Ectodermal cell (in vitro differentiated cells): Measurements from ENCODE around the gene CDYL.
A peak's percentile ranks its signal among the peaks of the same experiment; 100 is the strongest.

ENCODE experiments used
- H3K27ac ChIP-seq: 2 replicates; pipeline ENCODE4 v1.7.0; 2013; ENCODE audit warnings: mild to moderate bottlenecking, low read depth, low read length; ENCODE audit not compliant: insufficient read depth, poor library complexity, severe bottlenecking
- H3K27me3 ChIP-seq: 2 replicates; pipeline ENCODE4 v1.7.0; 2013; ENCODE audit warnings: mild to moderate bottlenecking, low read length; ENCODE audit not compliant: insufficient read depth, control insufficient read depth, poor library complexity, severe bottlenecking
- H3K36me3 ChIP-seq: one replicate; pipeline ENCODE4 v1.7.0; 2013; ENCODE audit warnings: low read length; ENCODE audit not compliant: control insufficient read depth, insufficient read depth
- H3K4me1 ChIP-seq: one replicate; pipeline ENCODE4 v1.7.0; 2013; ENCODE audit warnings: low read length; ENCODE audit not compliant: control insufficient read depth, insufficient read depth
- H3K4me3 ChIP-seq: 2 replicates; pipeline ENCODE4 v1.7.0; 2013; ENCODE audit warnings: low read depth, low read length, control low read depth; ENCODE audit not compliant: insufficient read depth
- H3K9me3 ChIP-seq: 2 replicates; pipeline ENCODE4 v1.7.0; 2013; ENCODE audit warnings: mild to moderate bottlenecking, low read length, moderate library complexity; ENCODE audit not compliant: control insufficient read depth
- WGBS, 2 experiments: methylation state at CpG; one replicate each; pipeline ENCODE4 v1.1.7; 2013; ENCODE audit warnings: missing lambda C conversion rate in 2 of 2; 5-methylcytosine and 5-hydroxymethylcytosine counted together

CDYL gene

GRCh38 chr6:4969609-4970285 is 193.5 kb downstream of the CDYL start:
- 93 to 96% methylated on average over 8 of the region's 8 CpGs for WGBS, 2 experiments
- H3K4me3 ChIP-seq: no peak overlapping the region
- no peaks in the 10 kb centered on the region for H3K27me3 ChIP-seq
- peaks cover 23% of the 10 kb centered on the region for H3K4me1 ChIP-seq
- H3K9me3 ChIP-seq: no peaks in the 10 kb centered on the region
- H3K36me3 ChIP-seq: no peaks in the 10 kb centered on the region
- no peak overlapping the region for H3K27ac ChIP-seq

DNA sequence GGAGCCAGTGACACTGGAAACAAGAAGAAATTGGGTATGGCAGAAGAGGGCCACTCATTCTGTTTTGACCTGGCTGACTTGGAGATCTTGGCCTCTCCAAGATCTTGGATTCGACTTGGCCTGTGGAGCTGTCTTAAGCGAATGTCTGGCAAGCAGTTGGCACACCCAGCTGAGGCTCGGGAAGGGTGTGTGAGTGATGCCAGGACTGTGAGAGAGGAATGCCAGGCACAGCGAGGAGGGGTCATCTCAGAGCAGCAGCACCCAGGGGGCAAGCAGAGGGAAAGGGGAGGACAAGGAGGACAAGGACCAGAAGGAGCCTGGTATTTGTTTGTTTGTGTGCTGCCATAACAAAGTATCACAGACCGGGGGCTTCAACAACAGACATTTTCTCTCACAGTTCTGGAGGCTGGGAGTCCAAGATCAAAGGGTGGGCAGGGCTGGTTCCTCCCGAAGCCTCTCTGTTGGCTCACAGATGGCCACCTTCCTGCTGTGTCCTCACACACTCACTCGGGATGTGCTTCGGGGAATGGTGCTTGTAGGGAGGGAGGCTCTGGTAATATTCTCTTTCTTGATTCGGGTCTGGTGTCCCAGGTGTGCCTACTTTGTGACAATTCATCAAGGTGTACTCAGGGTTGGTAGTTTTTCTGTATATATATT is 194.7 kb downstream of the CDYL start:
- no peaks in the 10 kb centered on the region for H3K9me3 ChIP-seq
- H3K4me3 ChIP-seq: no peak overlapping the region
- no peak overlapping the region for H3K27ac ChIP-seq
- H3K4me1 ChIP-seq: peaks cover 28% of the 10 kb centered on the region
- H3K36me3 ChIP-seq: no peaks in the 10 kb centered on the region
- H3K27me3 ChIP-seq: no peaks in the 10 kb centered on the region
- WGBS, 2 experiments: 69 to 73% methylated on average over 6 to 9 of the region's 9 CpGs

DNA sequence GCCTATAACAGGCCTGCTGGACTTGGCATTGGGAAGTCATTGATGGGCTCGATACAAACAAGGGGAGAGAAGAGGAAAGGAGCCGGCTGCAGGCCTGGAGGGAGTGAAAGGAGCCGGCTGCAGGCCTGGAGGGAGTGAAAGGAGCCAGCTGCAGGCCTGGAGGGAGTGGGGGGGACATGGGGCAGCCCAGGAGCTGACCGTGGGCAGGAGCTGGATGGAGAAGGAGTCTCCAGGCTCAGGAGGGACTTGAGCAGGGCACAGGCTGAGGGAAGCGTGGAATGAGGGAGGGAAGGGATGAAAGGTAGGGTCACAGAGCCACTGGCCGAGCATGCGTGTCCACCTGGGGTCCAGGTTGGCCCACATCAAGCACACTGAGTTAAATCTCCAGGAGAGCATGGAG is 195.6 kb downstream of the CDYL start:
- H3K36me3 ChIP-seq: no peaks in the 10 kb centered on the region
- 73 to 80% methylated on average over 7 of the region's 7 CpGs for WGBS, 2 experiments
- no peaks in the 10 kb centered on the region for H3K27me3 ChIP-seq
- H3K4me1 ChIP-seq: peaks cover 28% of the 10 kb centered on the region
- H3K9me3 ChIP-seq: no peaks in the 10 kb centered on the region
- H3K27ac ChIP-seq: no peak overlapping the region
- H3K4me3 ChIP-seq: no peak overlapping the region

DNA sequence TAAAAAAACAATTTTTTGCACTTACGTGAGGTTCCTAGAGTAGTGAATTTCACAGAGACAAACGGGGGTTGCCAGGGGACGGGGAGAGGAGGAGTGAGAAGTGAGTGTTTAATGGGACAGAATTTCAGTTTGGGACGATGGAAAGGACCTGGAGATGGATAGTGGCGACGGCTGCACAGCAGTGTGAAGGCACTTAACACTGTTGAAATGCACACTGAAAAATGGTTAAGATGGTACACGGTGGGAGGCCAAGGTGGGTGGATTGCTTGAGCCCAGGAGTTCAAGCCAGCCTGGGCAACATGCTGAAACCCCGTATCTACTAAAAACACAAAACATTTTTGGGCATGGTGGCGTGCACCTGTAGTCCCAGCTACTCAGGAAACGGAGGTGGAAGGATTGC is 196.2 kb downstream of the CDYL start:
- 93 to 95% methylated on average over 10 of the region's 10 CpGs for WGBS, 2 experiments
- H3K36me3 ChIP-seq: no peaks in the 10 kb centered on the region
- H3K9me3 ChIP-seq: no peaks in the 10 kb centered on the region
- H3K27me3 ChIP-seq: no peaks in the 10 kb centered on the region
- no peak overlapping the region for H3K27ac ChIP-seq
- H3K4me3 ChIP-seq: no peak overlapping the region
- H3K4me1 ChIP-seq: peaks cover 28% of the 10 kb centered on the region

GRCh38 chr6:4973415-4973814 is 197.2 kb downstream of the CDYL start:
- H3K27me3 ChIP-seq: no peaks in the 10 kb centered on the region
- H3K4me1 ChIP-seq: peaks cover 28% of the 10 kb centered on the region
- H3K9me3 ChIP-seq: no peaks in the 10 kb centered on the region
- H3K36me3 ChIP-seq: no peaks in the 10 kb centered on the region
- H3K27ac ChIP-seq: no peak overlapping the region
- H3K4me3 ChIP-seq: no peak overlapping the region
- 93 to 94% methylated on average over 12 to 13 of the region's 13 CpGs for WGBS, 2 experiments

DNA sequence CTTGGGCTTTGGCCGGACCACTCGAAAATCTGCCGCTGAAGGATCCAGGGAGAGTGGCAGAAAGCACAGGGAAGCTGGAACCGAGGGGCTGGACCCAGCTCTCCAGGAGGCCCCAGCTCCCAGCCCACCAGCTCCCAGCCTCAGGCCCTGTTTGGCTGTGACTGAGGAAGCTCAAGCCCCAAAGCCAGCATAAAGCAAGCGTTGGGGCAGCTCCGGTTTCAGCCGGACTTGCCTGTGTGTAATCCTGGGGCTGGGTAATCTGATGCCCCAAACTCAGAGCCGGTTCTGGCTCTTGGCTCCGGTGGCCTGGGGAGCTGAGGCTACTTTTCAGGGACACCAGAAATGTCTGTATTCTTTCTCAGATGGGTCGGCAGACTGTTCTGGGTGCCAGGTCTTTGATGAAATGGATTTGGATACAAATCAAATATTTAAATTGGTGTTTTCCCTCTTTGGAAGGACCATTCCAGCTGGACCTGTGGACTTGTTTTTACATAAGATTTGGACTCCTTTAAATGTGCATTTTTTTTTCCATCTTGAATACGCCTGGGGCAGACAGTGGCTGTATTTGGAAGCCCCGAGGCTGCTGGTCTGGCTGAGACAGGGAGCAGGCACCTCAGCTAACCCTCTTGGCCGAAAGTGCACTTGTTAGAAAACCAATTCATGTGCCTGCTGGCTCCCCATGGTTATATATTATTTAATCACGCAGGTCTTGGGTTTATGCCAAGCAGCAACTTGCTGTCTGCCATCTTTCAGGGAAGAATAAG is 198.0 kb downstream of the CDYL start:
- Histone ChIP-seq H3K27ac (peak overlapping the region; percentile 40), H3K27me3 (no peaks in the 10 kb centered on the region), H3K4me3 (no peak overlapping the region), H3K36me3 (no peaks in the 10 kb centered on the region), H3K9me3 (no peaks in the 10 kb centered on the region), H3K4me1 (peaks cover 28% of the 10 kb centered on the region)
- WGBS, 2 experiments: 44 to 45% methylated on average over 14 of the region's 14 CpGs

DNA sequence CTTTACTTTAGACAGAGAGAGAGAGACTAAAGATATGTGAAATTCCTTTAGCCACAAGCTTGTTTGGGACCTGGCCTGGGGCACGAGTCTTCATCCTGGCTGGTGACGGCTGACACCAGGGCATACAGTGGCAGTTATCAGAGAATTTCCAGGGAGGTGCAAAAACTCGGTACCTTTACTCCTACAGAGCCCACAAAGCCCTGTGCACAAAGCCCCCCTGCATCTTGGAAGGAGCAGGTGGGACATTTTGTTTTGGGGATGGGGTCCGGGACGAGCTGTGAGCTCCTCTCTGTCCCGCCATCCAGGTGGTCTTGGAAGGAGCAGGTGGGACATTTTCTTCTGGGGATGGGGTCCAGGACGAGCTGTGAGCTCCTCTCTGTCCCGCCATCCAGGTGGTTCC is 198.8 kb downstream of the CDYL start:
- no peak overlapping the region for H3K27ac ChIP-seq
- H3K36me3 ChIP-seq: no peaks in the 10 kb centered on the region
- no peaks in the 10 kb centered on the region for H3K27me3 ChIP-seq
- no peaks in the 10 kb centered on the region for H3K9me3 ChIP-seq
- whole genome bisulfite sequencing, 2 experiments: 92 to 95% methylated on average over 8 of the region's 8 CpGs
- peaks cover 28% of the 10 kb centered on the region for H3K4me1 ChIP-seq
- H3K4me3 ChIP-seq: no peak overlapping the region

- H3K4me3 ChIP-seq: no peak overlapping the region
- H3K27me3 ChIP-seq: no peaks in the 10 kb centered on the region
- H3K9me3 ChIP-seq: no peaks in the 10 kb centered on the region
- WGBS, 2 experiments: 81 to 93% methylated on average over 2 of the region's 3 CpGs
- H3K4me1 ChIP-seq: peaks cover 24% of the 10 kb centered on the region
- H3K36me3 ChIP-seq: no peaks in the 10 kb centered on the region
- H3K27ac ChIP-seq: no peak overlapping the region
Observed at GRCh38 chr6:4975506-4975905, 199.3 kb downstream of the CDYL start.

DNA sequence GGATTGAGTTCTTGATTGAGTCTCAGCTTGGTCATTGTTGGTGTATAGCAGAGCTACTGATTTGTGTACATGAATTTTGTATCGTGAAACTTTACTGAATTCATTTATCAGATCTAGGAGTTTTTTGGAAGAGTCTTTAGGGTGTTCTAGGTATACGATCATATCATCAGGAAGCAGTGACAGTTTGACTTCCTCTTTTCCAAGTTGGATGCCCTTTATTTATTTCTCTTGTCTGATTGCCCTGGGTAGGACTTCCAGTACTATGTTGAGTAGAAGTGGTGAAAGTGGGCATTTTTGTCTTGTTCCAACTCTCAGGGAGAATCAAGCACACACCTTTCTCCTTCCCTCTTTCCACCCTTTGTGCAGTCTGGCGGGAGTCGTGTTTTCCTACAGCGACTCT is 201.3 kb downstream of the CDYL start:
- Histone ChIP-seq H3K36me3 (no peaks in the 10 kb centered on the region), H3K4me3 (no peak overlapping the region), H3K9me3 (no peaks in the 10 kb centered on the region), H3K4me1 (peaks cover 18% of the 10 kb centered on the region), H3K27me3 (no peaks in the 10 kb centered on the region), H3K27ac (no peak overlapping the region)
- 91 to 93% methylated on average over 5 of the region's 5 CpGs for WGBS, 2 experiments

GRCh38 chr6:4979426-4979825 is 203.2 kb downstream of the CDYL start:
- WGBS, 2 experiments: 94 to 100% methylated on average over 3 of the region's 3 CpGs
- Histone ChIP-seq H3K27ac (no peak overlapping the region), H3K9me3 (no peaks in the 10 kb centered on the region), H3K36me3 (no peaks in the 10 kb centered on the region), H3K27me3 (no peaks in the 10 kb centered on the region), H3K4me1 (peaks cover 8% of the 10 kb centered on the region), H3K4me3 (no peak overlapping the region)
